GM23338 (cell line): ENCODE data around the gene ARMH4. TPM values are rescaled to one million over a fixed set of nuclear protein-coding genes. Genes with fewer than 3 reads are reported as not detected.
A peak's percentile ranks its signal among the peaks of the same experiment; 100 is the strongest.

Experiments used
- ATAC-seq: fragments of 200-7000 bp; cut with Tn5 transposase; 3 replicates; pipeline ENCODE4 v1.9.1; 2020
- DNase-seq: peaks from one replicate; pipeline ENCODE4 v3.0.0-alpha.2; 2015; ENCODE audit warnings: low spot score
- H2AFZ ChIP-seq: fragments of 200-600 bp; sonication (generic); 2 replicates; pipeline ENCODE4 v1.8.0; 2016; ENCODE audit warnings: antibody characterized with exemption, mild to moderate bottlenecking, moderate library complexity
- H3F3A ChIP-seq: fragments of 200-600 bp; sonication (generic); replicated peaks from 2 replicates; pipeline ENCODE4 v1.8.0; 2017; ENCODE audit warnings: antibody characterized with exemption, mixed run types, low read depth
- H3K27ac ChIP-seq: fragments of 200-600 bp; sonication (generic); 2 replicates; pipeline ENCODE4 v1.6.1; 2016; ENCODE audit warnings: low read depth
- H3K27me3 ChIP-seq: fragments of 200-600 bp; sonication (generic); 2 replicates; pipeline ENCODE4 v1.8.0; 2016; ENCODE audit warnings: mild to moderate bottlenecking, mixed run types, moderate library complexity; ENCODE audit not compliant: insufficient read depth
- H3K36me3 ChIP-seq: fragments of 200-600 bp; sonication (generic); 2 replicates; pipeline ENCODE4 v1.8.0; 2016; ENCODE audit warnings: mild to moderate bottlenecking; ENCODE audit not compliant: insufficient read depth
- H3K4me1 ChIP-seq: fragments of 200-600 bp; sonication (generic); 2 replicates; pipeline ENCODE4 v1.8.0; 2016; ENCODE audit warnings: mild to moderate bottlenecking, moderate library complexity; ENCODE audit not compliant: insufficient read depth
- H3K4me2 ChIP-seq: fragments of 200-600 bp; sonication (generic); 2 replicates; pipeline ENCODE4 v1.7.1; 2017; ENCODE audit warnings: mixed run types
- H3K4me3 ChIP-seq: fragments of 200-600 bp; sonication (generic); 2 replicates; pipeline ENCODE4 v1.6.1; 2016; ENCODE audit warnings: mixed run types
- H3K79me2 ChIP-seq: fragments of 200-600 bp; sonication (generic); replicated peaks from 2 replicates; pipeline ENCODE4 v1.8.0; 2017; ENCODE audit warnings: mild to moderate bottlenecking; ENCODE audit not compliant: insufficient read depth
- H3K9me2 ChIP-seq: fragments of 200-600 bp; sonication (generic); 2 replicates; pipeline ENCODE4 v1.8.0; 2017; ENCODE audit not compliant: insufficient read depth
- H4K20me1 ChIP-seq: fragments of 200-600 bp; sonication (generic); replicated peaks from 2 replicates; pipeline ENCODE4 v1.8.0; 2017; ENCODE audit warnings: mild to moderate bottlenecking; ENCODE audit not compliant: insufficient read depth
- H3K27ac Mint-ChIP-seq: 2 replicates; pipeline ENCODE4 v1.8.0; 2020; ENCODE audit warnings: inconsistent platforms, mild to moderate bottlenecking, moderate library complexity, mixed read lengths
- H3K27me3 Mint-ChIP-seq: 3 replicates; pipeline ENCODE4 v1.8.0; 2022; ENCODE audit warnings: low read depth, mild to moderate bottlenecking, moderate library complexity, mixed read lengths, inconsistent platforms; ENCODE audit not compliant: insufficient read depth, poor library complexity
- H3K36me3 Mint-ChIP-seq: 3 replicates; pipeline ENCODE4 v1.8.0; 2021; ENCODE audit warnings: low read depth, mild to moderate bottlenecking, inconsistent platforms, moderate library complexity, mixed read lengths
- H3K4me1 Mint-ChIP-seq: 3 replicates; pipeline ENCODE4 v1.8.0; 2020; ENCODE audit warnings: mild to moderate bottlenecking, inconsistent platforms, mixed read lengths
- H3K4me3 Mint-ChIP-seq: 3 replicates; pipeline ENCODE4 v1.8.0; 2021; ENCODE audit warnings: moderate library complexity, mild to moderate bottlenecking, inconsistent platforms, mixed read lengths
- H3K9me3 Mint-ChIP-seq: 3 replicates; pipeline ENCODE4 v1.8.0; 2020; ENCODE audit warnings: moderate library complexity, mild to moderate bottlenecking, inconsistent platforms, mixed read lengths
- CTCF ChIP-seq, 2 experiments: fragments of 200-600 bp in 1 of 2; sonication (generic) in 1 of 2; conservative IDR thresholded peaks; 2 replicates each; pipeline versions ENCODE4 v1.5.1 to v1.6.1; 2016 to 2017; ENCODE audit warnings: antibody characterized with exemption in 2 of 2, low read depth in 2 of 2, mild to moderate bottlenecking in 2 of 2, moderate library complexity in 1 of 2
- EZH2 ChIP-seq: fragments of 200-600 bp; sonication (generic); IDR thresholded peaks from one replicate; pipeline ENCODE4 v1.8.0; 2017; ENCODE audit warnings: antibody characterized with exemption, mild to moderate bottlenecking, low read depth; ENCODE audit not compliant: unreplicated experiment
- EZH2phosphoT487 ChIP-seq: fragments of 200-600 bp; sonication (generic); IDR thresholded peaks from one replicate; pipeline ENCODE4 v1.8.1; 2018; ENCODE audit warnings: antibody characterized with exemption; ENCODE audit not compliant: unreplicated experiment
- POLR2AphosphoS5 ChIP-seq: IDR thresholded peaks from 2 replicates; pipeline ENCODE4 v1.6.1; 2016; ENCODE audit warnings: antibody characterized with exemption, low read depth
- REST ChIP-seq: IDR thresholded peaks from one replicate; pipeline ENCODE4 v1.6.1; 2018; ENCODE audit warnings: antibody characterized with exemption; ENCODE audit not compliant: unreplicated experiment
- ZNF331 ChIP-seq: fragments of 250-450 bp; sonication (Bioruptor Pico); IDR thresholded peaks from 2 replicates; pipeline ENCODE4 v1.5.0; 2020; ENCODE audit warnings: low read depth, mild to moderate bottlenecking, moderate library complexity
- ZNF462 ChIP-seq: fragments of 250-450 bp; sonication (Bioruptor Pico); IDR thresholded peaks from 2 replicates; pipeline ENCODE4 v1.5.0; 2020; ENCODE audit warnings: mild to moderate bottlenecking, moderate library complexity
- polyA plus RNA-seq: library from polyadenylated mRNA; unstranded; fragments of >200 nt; fragmentation: Nextera tagmentation; extraction: Ambion mirVana; gene quantifications from 2 replicates; pipeline ENCODE4 v1.2.1, GENCODE V29; 2016
- total RNA-seq: library from RNA; depleted of rRNA; stranded (reverse); fragments of >200 nt; shearing (Covaris generic); gene quantifications from 2 replicates; pipeline ENCODE4 v1.2.3, GENCODE V29; 2014

ARMH4 gene
- total and polyA plus RNA-seq, 2 experiments from 2014 or later = 15.5 to 20.2 TPM

GRCh38 chr14:58150243-58150805 lies 1.7 kb downstream of the ARMH4 start (continued):
- TF ChIP-seq ZNF462 (CRISPR knock-in tag) (no peak), CTCF (conservative IDR thresholded peaks at IDR 0.05; ENCODE audit: low read depth in 2 of 2) (no peak), POLR2AphosphoS5 (no peak), EZH2phosphoT487 (no peak), ZNF331 (no peak), EZH2 (no peak)

GRCh38 chr14:58149196-58149595 lies 2.8 kb downstream of the ARMH4 start:
- Histone ChIP-seq H3K27me3 (peaks cover 22% of the 10 kb centered on the region), H2AFZ (no peak overlapping the region), H3K79me2 (no peaks in the 10 kb centered on the region), H3K36me3 (no peaks in the 10 kb centered on the region; the same call in 1 of the 2 replicates), H3K9me2 (no peaks in the 10 kb centered on the region; the same call in 1 of the 2 replicates), H3K27ac (no peak overlapping the region), H3K4me2 (peak overlapping the region; percentile 99), H3F3A (peaks cover 8% of the 10 kb centered on the region; the same call in 1 of the 2 replicates), H4K20me1 (0 out of 2 replicates have a peak, but pooled peaks cover 5% of the 10 kb centered on the region), H3K4me3 (peak overlapping the region; percentile 26), H3K4me1 (peaks cover 39% of the 10 kb centered on the region)
- Mint-ChIP-seq H3K27me3 (peaks cover 16% of the 10 kb centered on the region), H3K36me3 (no peaks in the 10 kb centered on the region), H3K9me3 (no peaks in the 10 kb centered on the region), H3K4me3 (peak overlapping the region; percentile 9; the same call in 1 of the 3 replicates), H3K27ac (no peak overlapping the region), H3K4me1 (peaks cover 36% of the 10 kb centered on the region)
- DNase-seq (peak; percentile 39), ATAC-seq (peak; percentile 9)
- no peak for TF ChIP-seq REST
